HG03571 (cell line): ENCODE measurements around the gene PTPRC.

Experiments used
- ATAC-seq: cut with Tn5 transposase; IDR thresholded peaks from one replicate; pipeline ENCODE4 v1.9.1; 2021; ENCODE audit not compliant: unreplicated experiment

PTPRC gene

GRCh38 chr1:198620951-198621824, 17.7 kb upstream of the PTPRC start:
- peak; percentile 72 for ATAC-seq

- ATAC-seq, result no peak
These were observed 16.8 kb upstream of the PTPRC start for GRCh38 chr1:198622001-198622400.

- no peak for ATAC-seq
These were observed 14.8 kb upstream of the PTPRC start for GRCh38 chr1:198623752-198624647.

GRCh38 chr1:198624648-198624980, 14.2 kb upstream of the PTPRC start:
- no peak for ATAC-seq

GRCh38 chr1:198627436-198628066, 11.3 kb upstream of the PTPRC start:
- ATAC-seq, result no peak

GRCh38 chr1:198628067-198628455, 10.8 kb upstream of the PTPRC start:
- no peak for ATAC-seq

- ATAC-seq, result no peak
These were observed 9.2 kb upstream of the PTPRC start for GRCh38 chr1:198629610-198630009.

GRCh38 chr1:198630863-198631262, 8.0 kb upstream of the PTPRC start:
- no peak for ATAC-seq

- ATAC-seq, result no peak
These were observed 7.5 kb upstream of the PTPRC start for GRCh38 chr1:198631292-198631691.

- no peak for ATAC-seq
These were observed 6.8 kb upstream of the PTPRC start for GRCh38 chr1:198632007-198632406.

- no peak for ATAC-seq
These were observed 5.1 kb upstream of the PTPRC start for GRCh38 chr1:198633675-198634121.

- no peak for ATAC-seq
These were observed 2.9 kb upstream of the PTPRC start for GRCh38 chr1:198635964-198636363.

- ATAC-seq, result no peak
These were observed 2.4 kb upstream of the PTPRC start for GRCh38 chr1:198636391-198636790.

GRCh38 chr1:198637157-198637556, 1.7 kb upstream of the PTPRC start:
- no peak for ATAC-seq

- no peak for ATAC-seq
These were observed 863 bp upstream of the PTPRC start for GRCh38 chr1:198637916-198638437.

- peak; percentile 6 for ATAC-seq
These were observed 399 bp upstream of the PTPRC start for GRCh38 chr1:198638441-198638840.

- no peak for ATAC-seq
These were observed 867 bp downstream of the PTPRC start for GRCh38 chr1:198639671-198640143.

GRCh38 chr1:198640174-198640573, 1.3 kb downstream of the PTPRC start:
- ATAC-seq, result no peak

GRCh38 chr1:198641501-198641900, 2.7 kb downstream of the PTPRC start:
- ATAC-seq, result peak; percentile 47

- ATAC-seq, result no peak
These were observed 3.3 kb downstream of the PTPRC start for GRCh38 chr1:198641966-198642668.
